OCI-LY3 (cell line): ENCODE data around the gene VWA1.

Source experiments
- H2AFZ ChIP-seq: fragments of 200-600, 300-600 bp; shearing (Covaris generic); 2 replicates; pipeline ENCODE4 v1.6.0; 2014; ENCODE audit warnings: antibody characterized with exemption, low read depth, low read length
- H3K27ac ChIP-seq: fragments of 200-600, 300-600 bp; sonication (generic); 2 replicates; pipeline ENCODE4 v1.5.1; 2014; ENCODE audit warnings: mild to moderate bottlenecking, low read length, moderate library complexity, mixed read lengths
- H3K27me3 ChIP-seq: fragments of 200-600, 300-600 bp; sonication (generic); 2 replicates; pipeline ENCODE4 v1.6.1; 2014; ENCODE audit warnings: low read depth, low read length, mixed read lengths
- H3K36me3 ChIP-seq: fragments of 200-600, 300-600 bp; sonication (generic); replicated peaks from 2 replicates; pipeline ENCODE3; 2014; ENCODE audit warnings: low read depth, low read length, mixed read lengths
- H3K4me1 ChIP-seq: fragments of 300-600, 200-600 bp; sonication (generic); 2 replicates; pipeline ENCODE4 v1.6.1; 2014; ENCODE audit warnings: low read length, mixed read lengths
- H3K4me2 ChIP-seq: fragments of 200-600, 300-600 bp; sonication (generic); 2 replicates; pipeline ENCODE4 v1.6.1; 2014; ENCODE audit warnings: low read length, mixed read lengths
- H3K4me3 ChIP-seq: fragments of 300-600, 200-600 bp; sonication (generic); 2 replicates; pipeline ENCODE4 v1.5.1; 2014; ENCODE audit warnings: antibody characterized with exemption, mild to moderate bottlenecking, low read length, moderate library complexity
- H3K79me2 ChIP-seq: fragments of 300-600, 200-600 bp; shearing (Covaris generic); 2 replicates; pipeline ENCODE4 v1.6.1; 2014; ENCODE audit warnings: mild to moderate bottlenecking, low read length, mixed read lengths
- H3K9ac ChIP-seq: fragments of 300-600, 200-600 bp; shearing (Covaris generic); 2 replicates; pipeline ENCODE4 v1.6.0; 2014; ENCODE audit warnings: mild to moderate bottlenecking, low read length, moderate library complexity
- H3K9me3 ChIP-seq: fragments of 200-600, 300-600 bp; shearing (Covaris generic); 2 replicates; pipeline ENCODE4 v1.6.1; 2014; ENCODE audit warnings: low read length, mixed read lengths; ENCODE audit not compliant: insufficient read depth
- H4K20me1 ChIP-seq: fragments of 200-600, 300-600 bp; sonication (generic); 2 replicates; pipeline ENCODE4 v1.6.1; 2016; ENCODE audit warnings: low read length, mixed read lengths; ENCODE audit not compliant: insufficient read depth
- CTCF ChIP-seq: fragments of 200-600, 300-600 bp; sonication (generic); IDR thresholded peaks from 2 replicates; pipeline ENCODE4 v1.5.1; 2014; ENCODE audit warnings: antibody characterized with exemption, low read length, low read depth
- EZH2phosphoT487 ChIP-seq: fragments of 200-600 bp; shearing (Covaris generic); IDR thresholded peaks from 2 replicates; pipeline ENCODE4 v1.6.1; 2018; ENCODE audit warnings: antibody characterized with exemption, mixed run types, low read depth

VWA1 gene

GRCh38 chr1:1393428-1393827, 42.1 kb upstream of the VWA1 start:
- Histone ChIP-seq H3K9me3 (no peaks in the 10 kb centered on the region), H3K27ac (no peak overlapping the region), H3K79me2 (peaks cover 44% of the 10 kb centered on the region), H3K27me3 (no peaks in the 10 kb centered on the region), H3K36me3 (peaks cover 71% of the 10 kb centered on the region), H3K4me2 (no peak overlapping the region), H3K9ac (no peak overlapping the region), H3K4me1 (peaks cover 9% of the 10 kb centered on the region), H3K4me3 (no peak overlapping the region), H2AFZ (no peak overlapping the region), H4K20me1 (no peaks in the 10 kb centered on the region)
- no peak for TF ChIP-seq EZH2phosphoT487
- no peak for TF ChIP-seq CTCF

DNA sequence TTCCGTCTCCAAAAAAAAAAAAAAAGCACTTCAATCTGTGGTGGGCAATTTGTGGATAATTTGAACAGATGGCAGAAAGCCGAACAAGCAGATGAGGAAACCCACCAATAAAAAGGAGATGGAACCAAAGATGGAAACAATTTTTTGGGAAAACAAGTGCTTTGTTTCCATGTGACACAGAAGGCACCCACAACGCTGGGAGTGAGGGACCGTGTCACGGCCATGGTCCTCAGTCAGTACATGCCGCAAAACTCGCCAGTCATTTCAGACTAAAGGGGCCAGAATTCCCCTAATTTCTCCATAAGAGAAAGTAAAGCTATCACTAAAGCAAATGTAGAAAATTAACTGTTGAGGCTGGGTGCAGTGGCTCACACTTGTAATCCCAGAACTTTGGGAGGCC, 41.4 kb upstream of the VWA1 start:
- Histone ChIP-seq H3K27me3 (no peaks in the 10 kb centered on the region), H3K4me2 (no peak overlapping the region), H3K4me1 (peaks cover 9% of the 10 kb centered on the region), H3K9me3 (no peaks in the 10 kb centered on the region), H3K36me3 (peaks cover 71% of the 10 kb centered on the region), H3K9ac (no peak overlapping the region), H3K4me3 (no peak overlapping the region), H3K27ac (no peak overlapping the region), H3K79me2 (peaks cover 51% of the 10 kb centered on the region), H2AFZ (no peak overlapping the region), H4K20me1 (no peaks in the 10 kb centered on the region)
- TF ChIP-seq CTCF = no peak
- TF ChIP-seq EZH2phosphoT487 = no peak

DNA sequence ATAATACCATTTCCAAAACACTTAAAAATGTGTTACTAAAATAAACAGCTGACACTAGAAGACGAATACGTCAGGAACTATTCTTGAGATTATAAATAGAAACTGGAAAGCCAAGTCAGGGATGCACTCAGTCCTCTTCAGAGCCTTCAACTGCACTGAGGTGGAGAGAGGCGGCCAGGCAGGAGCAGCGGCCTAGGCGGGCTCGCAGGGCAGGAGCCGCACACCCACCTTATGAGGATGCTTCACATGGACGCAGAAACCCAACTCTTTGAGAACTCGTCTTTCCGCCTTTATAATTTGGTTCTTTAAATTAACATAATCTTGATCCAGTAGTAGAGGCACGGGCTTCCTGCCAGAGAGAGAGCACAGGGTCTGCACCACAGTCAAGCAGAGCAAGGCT, 40.3 kb upstream of the VWA1 start:
- Histone ChIP-seq H3K27ac (no peak overlapping the region), H3K36me3 (peaks cover 64% of the 10 kb centered on the region), H4K20me1 (no peaks in the 10 kb centered on the region), H3K9ac (no peak overlapping the region), H3K4me1 (peaks cover 9% of the 10 kb centered on the region), H3K9me3 (no peaks in the 10 kb centered on the region), H3K79me2 (peaks cover 59% of the 10 kb centered on the region), H3K4me2 (no peak overlapping the region), H3K4me3 (no peak overlapping the region), H3K27me3 (no peaks in the 10 kb centered on the region), H2AFZ (no peak overlapping the region)
- TF ChIP-seq CTCF = no peak
- no peak for TF ChIP-seq EZH2phosphoT487

- H3K4me2 ChIP-seq = peak overlapping the region; percentile 95
- no peak for TF ChIP-seq CTCF
- TF ChIP-seq EZH2phosphoT487 = no peak
- peaks cover 58% of the 10 kb centered on the region for H3K36me3 ChIP-seq
- no peak overlapping the region for H2AFZ ChIP-seq
- H3K27ac ChIP-seq = peak overlapping the region; percentile 61
- H3K4me3 ChIP-seq = peak overlapping the region; percentile 96
- H3K27me3 ChIP-seq = no peaks in the 10 kb centered on the region
- peak overlapping the region; percentile 94 for H3K9ac ChIP-seq
- H3K79me2 ChIP-seq = peaks cover 75% of the 10 kb centered on the region
- H4K20me1 ChIP-seq = no peaks in the 10 kb centered on the region
- no peaks in the 10 kb centered on the region for H3K9me3 ChIP-seq
- H3K4me1 ChIP-seq = peaks cover 20% of the 10 kb centered on the region
Observed at GRCh38 chr1:1397839-1398523, 37.5 kb upstream of the VWA1 start.
